Endothelial cell of umbilical vein (primary cell): Measurements from ENCODE around the gene GALNT4.

Experiments used
- JUN ChIP-seq: IDR thresholded peaks from 2 replicates; pipeline ENCODE4 v1.6.1; 2011; ENCODE audit warnings: borderline replicate concordance, low read depth; ENCODE audit not compliant: insufficient read length, insufficient read depth
- TF ChIP-seq, protein P1 (sequence below), 2 donors: IDR thresholded peaks; 1 replicate in 1 of 2; 2 replicates in 1 of 2; pipeline ENCODE4 v1.5.1; 2011; ENCODE audit warnings: low read length in 2 of 2, mild to moderate bottlenecking in 2 of 2, moderate library complexity in 2 of 2, control low read depth in 1 of 2, inconsistent platforms in 1 of 2, low read depth in 1 of 2; ENCODE audit not compliant: insufficient read depth in 1 of 2; ENCODE audit errors: extremely low read depth in 1 of 2

DNA sequence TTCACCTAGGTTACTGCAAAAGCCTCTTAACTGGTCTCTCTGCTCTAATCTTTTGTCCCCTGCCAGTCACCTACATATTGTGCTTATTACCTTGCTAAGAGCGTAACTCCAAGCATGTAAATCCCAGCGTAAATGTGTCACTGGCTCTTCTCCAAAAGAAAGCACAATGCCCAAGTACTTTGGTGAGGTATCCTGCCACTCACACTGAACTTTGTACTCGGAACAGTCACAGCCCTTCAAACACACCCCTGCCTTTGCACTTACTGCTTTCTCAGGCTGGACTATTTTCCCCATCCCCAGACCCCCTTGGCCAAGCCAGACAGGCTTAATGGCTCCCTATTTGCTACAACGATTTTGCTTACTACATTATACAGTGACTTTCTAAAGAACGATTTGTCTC is 31.7 kb downstream of the GALNT4 start:
- TF ChIP-seq, protein P1, sequence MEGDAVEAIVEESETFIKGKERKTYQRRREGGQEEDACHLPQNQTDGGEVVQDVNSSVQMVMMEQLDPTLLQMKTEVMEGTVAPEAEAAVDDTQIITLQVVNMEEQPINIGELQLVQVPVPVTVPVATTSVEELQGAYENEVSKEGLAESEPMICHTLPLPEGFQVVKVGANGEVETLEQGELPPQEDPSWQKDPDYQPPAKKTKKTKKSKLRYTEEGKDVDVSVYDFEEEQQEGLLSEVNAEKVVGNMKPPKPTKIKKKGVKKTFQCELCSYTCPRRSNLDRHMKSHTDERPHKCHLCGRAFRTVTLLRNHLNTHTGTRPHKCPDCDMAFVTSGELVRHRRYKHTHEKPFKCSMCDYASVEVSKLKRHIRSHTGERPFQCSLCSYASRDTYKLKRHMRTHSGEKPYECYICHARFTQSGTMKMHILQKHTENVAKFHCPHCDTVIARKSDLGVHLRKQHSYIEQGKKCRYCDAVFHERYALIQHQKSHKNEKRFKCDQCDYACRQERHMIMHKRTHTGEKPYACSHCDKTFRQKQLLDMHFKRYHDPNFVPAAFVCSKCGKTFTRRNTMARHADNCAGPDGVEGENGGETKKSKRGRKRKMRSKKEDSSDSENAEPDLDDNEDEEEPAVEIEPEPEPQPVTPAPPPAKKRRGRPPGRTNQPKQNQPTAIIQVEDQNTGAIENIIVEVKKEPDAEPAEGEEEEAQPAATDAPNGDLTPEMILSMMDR (IDR thresholded peaks at IDR 0.05; ENCODE audit: extremely low read depth in 1 of 2, insufficient read depth in 1 of 2, low read depth in 1 of 2, low read length in 2 of 2), result no peak
- TF ChIP-seq JUN, result no peak
